Measurements from ENCODE around the gene GTPBP3.

- TF ChIP-seq CTCF (IDR thresholded peaks at IDR 0.05; ENCODE audit: insufficient read depth, low read length, poor library complexity, severe bottlenecking), result no peak
- TF ChIP-seq EZH2phosphoT487 (conservative IDR thresholded peaks at IDR 0.05; ENCODE audit: low read length), result no peak
Observed at GRCh38 chr19:17333611-17334413, 3.5 kb upstream of the GTPBP3 start.

Measured in SU-DHL-6 (cell line).